Measurements from ENCODE around the gene AUH.

GRCh38 chr9:91211414-91211813 is 150.3 kb downstream of the AUH start:
- TF ChIP-seq, protein P1, sequence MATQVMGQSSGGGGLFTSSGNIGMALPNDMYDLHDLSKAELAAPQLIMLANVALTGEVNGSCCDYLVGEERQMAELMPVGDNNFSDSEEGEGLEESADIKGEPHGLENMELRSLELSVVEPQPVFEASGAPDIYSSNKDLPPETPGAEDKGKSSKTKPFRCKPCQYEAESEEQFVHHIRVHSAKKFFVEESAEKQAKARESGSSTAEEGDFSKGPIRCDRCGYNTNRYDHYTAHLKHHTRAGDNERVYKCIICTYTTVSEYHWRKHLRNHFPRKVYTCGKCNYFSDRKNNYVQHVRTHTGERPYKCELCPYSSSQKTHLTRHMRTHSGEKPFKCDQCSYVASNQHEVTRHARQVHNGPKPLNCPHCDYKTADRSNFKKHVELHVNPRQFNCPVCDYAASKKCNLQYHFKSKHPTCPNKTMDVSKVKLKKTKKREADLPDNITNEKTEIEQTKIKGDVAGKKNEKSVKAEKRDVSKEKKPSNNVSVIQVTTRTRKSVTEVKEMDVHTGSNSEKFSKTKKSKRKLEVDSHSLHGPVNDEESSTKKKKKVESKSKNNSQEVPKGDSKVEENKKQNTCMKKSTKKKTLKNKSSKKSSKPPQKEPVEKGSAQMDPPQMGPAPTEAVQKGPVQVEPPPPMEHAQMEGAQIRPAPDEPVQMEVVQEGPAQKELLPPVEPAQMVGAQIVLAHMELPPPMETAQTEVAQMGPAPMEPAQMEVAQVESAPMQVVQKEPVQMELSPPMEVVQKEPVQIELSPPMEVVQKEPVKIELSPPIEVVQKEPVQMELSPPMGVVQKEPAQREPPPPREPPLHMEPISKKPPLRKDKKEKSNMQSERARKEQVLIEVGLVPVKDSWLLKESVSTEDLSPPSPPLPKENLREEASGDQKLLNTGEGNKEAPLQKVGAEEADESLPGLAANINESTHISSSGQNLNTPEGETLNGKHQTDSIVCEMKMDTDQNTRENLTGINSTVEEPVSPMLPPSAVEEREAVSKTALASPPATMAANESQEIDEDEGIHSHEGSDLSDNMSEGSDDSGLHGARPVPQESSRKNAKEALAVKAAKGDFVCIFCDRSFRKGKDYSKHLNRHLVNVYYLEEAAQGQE (IDR thresholded peaks at IDR 0.05; ENCODE audit: low read depth, low read length): no peak
- no peak for TF ChIP-seq POLR2A (IDR thresholded peaks at IDR 0.05; ENCODE audit: low read depth, low read length)
- no peak for TF ChIP-seq CHD2 (IDR thresholded peaks at IDR 0.05; ENCODE audit: borderline replicate concordance, low read depth, low read length)
- TF ChIP-seq, protein P2, sequence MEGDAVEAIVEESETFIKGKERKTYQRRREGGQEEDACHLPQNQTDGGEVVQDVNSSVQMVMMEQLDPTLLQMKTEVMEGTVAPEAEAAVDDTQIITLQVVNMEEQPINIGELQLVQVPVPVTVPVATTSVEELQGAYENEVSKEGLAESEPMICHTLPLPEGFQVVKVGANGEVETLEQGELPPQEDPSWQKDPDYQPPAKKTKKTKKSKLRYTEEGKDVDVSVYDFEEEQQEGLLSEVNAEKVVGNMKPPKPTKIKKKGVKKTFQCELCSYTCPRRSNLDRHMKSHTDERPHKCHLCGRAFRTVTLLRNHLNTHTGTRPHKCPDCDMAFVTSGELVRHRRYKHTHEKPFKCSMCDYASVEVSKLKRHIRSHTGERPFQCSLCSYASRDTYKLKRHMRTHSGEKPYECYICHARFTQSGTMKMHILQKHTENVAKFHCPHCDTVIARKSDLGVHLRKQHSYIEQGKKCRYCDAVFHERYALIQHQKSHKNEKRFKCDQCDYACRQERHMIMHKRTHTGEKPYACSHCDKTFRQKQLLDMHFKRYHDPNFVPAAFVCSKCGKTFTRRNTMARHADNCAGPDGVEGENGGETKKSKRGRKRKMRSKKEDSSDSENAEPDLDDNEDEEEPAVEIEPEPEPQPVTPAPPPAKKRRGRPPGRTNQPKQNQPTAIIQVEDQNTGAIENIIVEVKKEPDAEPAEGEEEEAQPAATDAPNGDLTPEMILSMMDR (IDR thresholded peaks at IDR 0.05 in 2 of 3, conservative IDR thresholded peaks at IDR 0.05 in 1 of 3; ENCODE audit: control insufficient read depth in 2 of 3, extremely low read depth in 1 of 3, insufficient read depth in 1 of 3, low read depth in 3 of 3, low read length in 3 of 3): no peak
- TF ChIP-seq CHD1 (IDR thresholded peaks at IDR 0.05; ENCODE audit: low read depth, low read length): no peak
- TF ChIP-seq HDAC2 (IDR thresholded peaks at IDR 0.05): no peak
- no peak for TF ChIP-seq MYC (IDR thresholded peaks at IDR 0.05; ENCODE audit: insufficient read depth, insufficient read length, insufficient replicate concordance, low read length, severe bottlenecking)
- no peak for TF ChIP-seq EZH2 (IDR thresholded peaks at IDR 0.05; ENCODE audit: borderline replicate concordance, control insufficient read depth, low read depth, low read length)
- no peak for TF ChIP-seq NBN (IDR thresholded peaks at IDR 0.05)
- no peak for TF ChIP-seq RBBP5 (conservative IDR thresholded peaks at IDR 0.05)
- no peak for TF ChIP-seq POLR2AphosphoS5 (IDR thresholded peaks at IDR 0.05; ENCODE audit: low read length)
- TF ChIP-seq DPF2 (IDR thresholded peaks at IDR 0.05): no peak
- TF ChIP-seq, protein P3, sequence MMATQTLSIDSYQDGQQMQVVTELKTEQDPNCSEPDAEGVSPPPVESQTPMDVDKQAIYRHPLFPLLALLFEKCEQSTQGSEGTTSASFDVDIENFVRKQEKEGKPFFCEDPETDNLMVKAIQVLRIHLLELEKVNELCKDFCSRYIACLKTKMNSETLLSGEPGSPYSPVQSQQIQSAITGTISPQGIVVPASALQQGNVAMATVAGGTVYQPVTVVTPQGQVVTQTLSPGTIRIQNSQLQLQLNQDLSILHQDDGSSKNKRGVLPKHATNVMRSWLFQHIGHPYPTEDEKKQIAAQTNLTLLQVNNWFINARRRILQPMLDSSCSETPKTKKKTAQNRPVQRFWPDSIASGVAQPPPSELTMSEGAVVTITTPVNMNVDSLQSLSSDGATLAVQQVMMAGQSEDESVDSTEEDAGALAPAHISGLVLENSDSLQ (IDR thresholded peaks at IDR 0.05): no peak
- TF ChIP-seq, protein P4, sequence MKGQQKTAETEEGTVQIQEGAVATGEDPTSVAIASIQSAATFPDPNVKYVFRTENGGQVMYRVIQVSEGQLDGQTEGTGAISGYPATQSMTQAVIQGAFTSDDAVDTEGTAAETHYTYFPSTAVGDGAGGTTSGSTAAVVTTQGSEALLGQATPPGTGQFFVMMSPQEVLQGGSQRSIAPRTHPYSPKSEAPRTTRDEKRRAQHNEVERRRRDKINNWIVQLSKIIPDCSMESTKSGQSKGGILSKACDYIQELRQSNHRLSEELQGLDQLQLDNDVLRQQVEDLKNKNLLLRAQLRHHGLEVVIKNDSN (IDR thresholded peaks at IDR 0.05; ENCODE audit: borderline replicate concordance, extremely low read length, insufficient read depth, low read depth, low read length): no peak
